Brain microvascular endothelial cell (primary cell): ENCODE data around the gene COBLL1.

Source experiments
- DNase-seq: peaks from one replicate; pipeline ENCODE4 v3.0.0-alpha.2; 2020
- H3K27ac ChIP-seq: fragments of 250-450 bp; sonication (Bioruptor Pico); 2 replicates; pipeline ENCODE4 v1.5.1; 2020; ENCODE audit warnings: mild to moderate bottlenecking, moderate library complexity
- H3K27me3 ChIP-seq: fragments of 250-450 bp; sonication (Bioruptor Pico); replicated peaks from 2 replicates; pipeline ENCODE4 v1.5.1; 2020; ENCODE audit warnings: mild to moderate bottlenecking
- H3K36me3 ChIP-seq: fragments of 250-450 bp; sonication (Bioruptor Pico); replicated peaks from 2 replicates; pipeline ENCODE4 v1.5.1; 2020; ENCODE audit warnings: mild to moderate bottlenecking
- H3K4me3 ChIP-seq: 2 replicates; pipeline ENCODE4 v1.5.1; 2011; ENCODE audit warnings: low read depth, mild to moderate bottlenecking, control low read depth, low read length, moderate library complexity
- in situ Hi-C: cut with HindIII; loops from 2 replicates; pipeline ENCODE4 v1.10.0; 2017; ENCODE audit warnings: low sequenced_read_pairs, low pct_ligation_motif_present
- TF ChIP-seq, protein P1 (sequence below): IDR thresholded peaks from 2 replicates; pipeline ENCODE4 v1.5.1; 2011; ENCODE audit warnings: low read depth, mild to moderate bottlenecking, moderate library complexity, low read length, control low read depth, inconsistent platforms; ENCODE audit errors: missing control alignments

Gene COBLL1, protein sequence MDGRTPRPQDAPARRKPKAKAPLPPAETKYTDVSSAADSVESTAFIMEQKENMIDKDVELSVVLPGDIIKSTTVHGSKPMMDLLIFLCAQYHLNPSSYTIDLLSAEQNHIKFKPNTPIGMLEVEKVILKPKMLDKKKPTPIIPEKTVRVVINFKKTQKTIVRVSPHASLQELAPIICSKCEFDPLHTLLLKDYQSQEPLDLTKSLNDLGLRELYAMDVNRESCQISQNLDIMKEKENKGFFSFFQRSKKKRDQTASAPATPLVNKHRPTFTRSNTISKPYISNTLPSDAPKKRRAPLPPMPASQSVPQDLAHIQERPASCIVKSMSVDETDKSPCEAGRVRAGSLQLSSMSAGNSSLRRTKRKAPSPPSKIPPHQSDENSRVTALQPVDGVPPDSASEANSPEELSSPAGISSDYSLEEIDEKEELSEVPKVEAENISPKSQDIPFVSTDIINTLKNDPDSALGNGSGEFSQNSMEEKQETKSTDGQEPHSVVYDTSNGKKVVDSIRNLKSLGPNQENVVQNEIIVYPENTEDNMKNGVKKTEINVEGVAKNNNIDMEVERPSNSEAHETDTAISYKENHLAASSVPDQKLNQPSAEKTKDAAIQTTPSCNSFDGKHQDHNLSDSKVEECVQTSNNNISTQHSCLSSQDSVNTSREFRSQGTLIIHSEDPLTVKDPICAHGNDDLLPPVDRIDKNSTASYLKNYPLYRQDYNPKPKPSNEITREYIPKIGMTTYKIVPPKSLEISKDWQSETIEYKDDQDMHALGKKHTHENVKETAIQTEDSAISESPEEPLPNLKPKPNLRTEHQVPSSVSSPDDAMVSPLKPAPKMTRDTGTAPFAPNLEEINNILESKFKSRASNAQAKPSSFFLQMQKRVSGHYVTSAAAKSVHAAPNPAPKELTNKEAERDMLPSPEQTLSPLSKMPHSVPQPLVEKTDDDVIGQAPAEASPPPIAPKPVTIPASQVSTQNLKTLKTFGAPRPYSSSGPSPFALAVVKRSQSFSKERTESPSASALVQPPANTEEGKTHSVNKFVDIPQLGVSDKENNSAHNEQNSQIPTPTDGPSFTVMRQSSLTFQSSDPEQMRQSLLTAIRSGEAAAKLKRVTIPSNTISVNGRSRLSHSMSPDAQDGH

DNA sequence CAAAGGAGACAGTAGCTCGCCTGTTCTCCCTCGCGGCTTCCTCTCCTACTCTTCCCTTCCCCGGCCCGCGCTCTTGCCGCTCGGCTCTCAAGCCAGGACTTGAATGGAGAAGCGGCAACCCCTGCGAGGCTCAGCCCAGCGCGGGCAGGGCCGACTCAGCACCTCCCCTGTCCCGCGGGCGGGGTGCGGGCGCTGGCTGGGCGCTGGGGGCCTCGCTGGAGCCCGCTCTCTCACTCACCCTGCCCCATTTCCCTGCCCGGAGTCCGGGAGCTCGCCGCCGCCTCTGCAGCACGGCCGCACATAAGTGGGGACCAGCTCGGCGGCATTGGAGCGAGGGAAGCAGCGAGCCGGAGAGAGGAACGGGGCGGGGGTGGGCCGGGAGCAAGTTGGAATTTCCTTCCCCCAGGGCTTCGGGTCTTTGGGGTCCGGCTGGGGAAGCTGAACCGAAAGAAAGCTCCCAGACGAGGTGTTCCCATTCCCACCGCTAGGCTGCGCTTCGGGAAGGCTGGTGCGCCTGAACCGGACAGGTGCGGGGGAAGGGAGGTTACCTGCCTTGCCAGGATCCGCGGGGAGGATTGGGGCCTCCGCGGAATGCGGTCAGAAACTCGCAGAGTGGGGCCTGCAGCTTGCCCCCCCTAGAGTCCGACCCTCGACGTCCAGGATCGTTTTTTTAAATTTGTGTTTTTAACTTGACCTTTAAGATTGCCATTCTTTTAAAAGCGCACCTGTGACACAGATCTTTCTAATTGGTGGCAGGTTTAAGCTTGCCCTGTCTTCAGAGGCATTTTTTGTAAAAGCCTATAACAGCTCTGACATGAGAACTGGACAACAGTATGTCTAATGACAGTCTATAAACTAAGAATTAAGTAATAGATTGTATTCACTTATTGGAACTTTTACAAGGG is at the start of gene COBLL1:
Gene COBLL1, minus strand, starts transcription at position 105 of the 905 bp plus-strand sequence. CDS start 627 bp downstream, outside the sequence.
- Histone ChIP-seq H3K27me3 (no peaks in the 10 kb centered on the region), H3K27ac (peak within 1 kb of the TSS; percentile 67), H3K4me3 (peak within 1 kb of the TSS; percentile 74), H3K36me3 (no peaks in the 10 kb centered on the region)
- peak; percentile 56 for DNase-seq
- TF ChIP-seq, protein P1, sequence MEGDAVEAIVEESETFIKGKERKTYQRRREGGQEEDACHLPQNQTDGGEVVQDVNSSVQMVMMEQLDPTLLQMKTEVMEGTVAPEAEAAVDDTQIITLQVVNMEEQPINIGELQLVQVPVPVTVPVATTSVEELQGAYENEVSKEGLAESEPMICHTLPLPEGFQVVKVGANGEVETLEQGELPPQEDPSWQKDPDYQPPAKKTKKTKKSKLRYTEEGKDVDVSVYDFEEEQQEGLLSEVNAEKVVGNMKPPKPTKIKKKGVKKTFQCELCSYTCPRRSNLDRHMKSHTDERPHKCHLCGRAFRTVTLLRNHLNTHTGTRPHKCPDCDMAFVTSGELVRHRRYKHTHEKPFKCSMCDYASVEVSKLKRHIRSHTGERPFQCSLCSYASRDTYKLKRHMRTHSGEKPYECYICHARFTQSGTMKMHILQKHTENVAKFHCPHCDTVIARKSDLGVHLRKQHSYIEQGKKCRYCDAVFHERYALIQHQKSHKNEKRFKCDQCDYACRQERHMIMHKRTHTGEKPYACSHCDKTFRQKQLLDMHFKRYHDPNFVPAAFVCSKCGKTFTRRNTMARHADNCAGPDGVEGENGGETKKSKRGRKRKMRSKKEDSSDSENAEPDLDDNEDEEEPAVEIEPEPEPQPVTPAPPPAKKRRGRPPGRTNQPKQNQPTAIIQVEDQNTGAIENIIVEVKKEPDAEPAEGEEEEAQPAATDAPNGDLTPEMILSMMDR: peak; percentile 89
- in situ Hi-C loops: no loop called here

DNA sequence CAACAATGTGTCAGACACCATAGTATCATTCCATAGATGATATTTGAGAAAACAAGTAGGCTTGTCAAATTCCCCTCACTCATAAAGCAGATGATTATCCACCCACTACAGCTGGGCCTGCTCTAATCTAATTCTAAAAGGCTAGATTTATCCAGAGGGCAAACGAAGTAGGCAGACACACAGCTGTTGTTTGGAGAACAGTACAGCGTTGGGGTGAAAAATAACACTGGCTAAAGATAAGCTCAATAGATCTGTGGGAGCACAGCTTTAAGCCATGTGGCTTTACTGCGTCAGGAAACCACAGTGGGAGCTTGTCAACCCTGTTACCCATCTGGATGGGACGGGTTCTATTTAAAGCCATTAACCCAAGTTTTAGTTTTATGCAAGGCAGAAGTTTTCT is 48.9 kb upstream of the COBLL1 start:
- TF ChIP-seq, protein P1: no peak
- peak; percentile 72 for DNase-seq
- no peaks in the 10 kb centered on the region for H3K36me3 ChIP-seq
- in situ Hi-C loops: no loop called here
- peak overlapping the region; percentile 12 for H3K27ac ChIP-seq
- no peaks in the 10 kb centered on the region for H3K27me3 ChIP-seq
- H3K4me3 ChIP-seq: no peak overlapping the region

DNA sequence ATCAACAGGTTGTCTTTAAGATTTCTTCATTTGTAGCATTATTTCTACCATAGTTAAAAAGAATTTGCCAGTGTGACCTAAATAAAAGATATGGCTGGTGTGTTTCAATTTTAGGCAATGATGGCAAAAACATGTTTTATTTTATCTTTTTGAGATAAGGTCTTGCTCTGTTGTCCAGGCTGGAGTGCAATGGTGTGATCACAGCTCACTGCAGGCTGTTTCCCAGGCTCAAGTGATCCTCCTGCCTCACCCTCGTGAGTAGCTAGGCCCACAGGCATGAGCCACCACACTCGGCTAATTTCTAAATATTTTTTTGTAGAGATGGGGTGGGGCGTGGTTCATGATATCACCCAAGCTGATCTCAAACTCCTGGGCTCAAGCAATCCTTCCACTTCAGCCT is 47.0 kb upstream of the COBLL1 start:
- in situ Hi-C loops: no loop called here
- TF ChIP-seq, protein P1: no peak
- Histone ChIP-seq H3K27me3 (no peaks in the 10 kb centered on the region), H3K36me3 (no peaks in the 10 kb centered on the region), H3K4me3 (no peak overlapping the region), H3K27ac (no peak overlapping the region)
- DNase-seq: no peak

DNA sequence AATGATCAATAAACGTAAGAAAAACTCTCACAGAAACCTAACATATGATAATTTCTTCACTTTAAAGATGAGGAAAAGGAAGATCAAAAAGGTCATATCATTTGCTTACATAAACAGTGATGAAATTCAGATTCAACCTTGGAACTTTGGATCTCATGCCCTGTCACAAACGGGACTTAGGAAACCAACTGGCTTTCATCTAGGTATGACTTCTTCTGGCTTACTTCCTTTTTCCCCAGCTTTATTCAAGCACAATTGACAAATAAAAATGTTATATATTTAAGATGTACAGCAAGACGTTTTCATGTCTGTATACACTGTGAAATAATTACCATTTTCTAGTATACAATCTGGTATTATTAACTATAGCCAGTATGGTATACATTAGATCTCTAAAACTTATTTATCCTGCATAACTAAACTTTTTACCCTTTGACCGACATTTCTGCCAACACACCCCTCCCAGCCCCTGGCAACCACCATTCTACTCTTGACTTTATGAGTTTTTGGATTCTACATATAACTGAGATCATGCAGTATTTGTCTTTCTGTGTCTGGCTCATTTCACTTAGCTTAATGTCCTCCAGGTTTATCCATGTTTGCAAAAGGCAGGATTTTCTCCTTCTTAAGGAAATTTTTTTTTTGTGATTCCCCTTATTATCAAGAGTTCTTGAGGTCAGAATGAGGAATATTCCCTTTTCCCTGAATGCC is 46.0 kb upstream of the COBLL1 start:
- H3K36me3 ChIP-seq: no peaks in the 10 kb centered on the region
- TF ChIP-seq, protein P1: no peak
- in situ Hi-C loops: no loop called here
- no peak overlapping the region for H3K27ac ChIP-seq
- H3K4me3 ChIP-seq: no peak overlapping the region
- H3K27me3 ChIP-seq: no peaks in the 10 kb centered on the region
- DNase-seq: no peak
